PC-9 (cell line): Measurements from ENCODE around the gene IMMP2L. TPM values are rescaled to one million over a fixed set of nuclear protein-coding genes. Genes with fewer than 3 reads are reported as not detected.
"Not testable (repeated sequence)": the region's sequence is repeated elsewhere in the genome, so short reads cannot be mapped to it uniquely, and the experiment has no call there.

Experiments
- BruUV-seq: library from RNA; stranded (reverse); fragments of 400-500 nt; replicated peaks from 2 replicates; lab custom pipeline; 2021; lab: Mats Ljungman, UMichigan
- CTCF ChIA-PET: fragments of 300-600 bp; sonication (Branson Sonifier 250); formaldehyde crosslinking; loops from one replicate; lab custom pipeline; 2022; ENCODE audit warnings: antibody characterized with exemption; lab: Charles Lee
- POLR2A ChIA-PET: fragments of 300-600 bp; sonication (Branson Sonifier 250); formaldehyde crosslinking; loops from one replicate; lab custom pipeline; 2022; ENCODE audit warnings: antibody characterized with exemption; ENCODE audit not compliant: unreplicated experiment; lab: Charles Lee
- DNase-seq, 2 experiments: peaks; one replicate each; pipeline versions ENCODE4 v3.0.0 to v3.0.0-alpha.2; 2015 to 2022; ENCODE audit warnings: mixed read lengths in 1 of 2
- H2AFZ ChIP-seq: fragments of 200-600 bp; sonication (generic); 2 replicates; pipeline ENCODE4 v1.8.1; 2017; ENCODE audit warnings: antibody characterized with exemption
- H3F3A ChIP-seq: fragments of 200-600 bp; sonication (generic); 2 replicates; pipeline ENCODE4 v1.8.1; 2017; ENCODE audit warnings: antibody characterized with exemption, mild to moderate bottlenecking, low read depth; ENCODE audit not compliant: insufficient read depth
- H3K27ac ChIP-seq: fragments of 200-600 bp; sonication (generic); 2 replicates; pipeline ENCODE4 v1.6.1; 2016; ENCODE audit warnings: mixed run types
- H3K27me3 ChIP-seq: fragments of 200-600 bp; sonication (generic); 2 replicates; pipeline ENCODE4 v1.6.1; 2016; ENCODE audit warnings: low read depth, mixed run types; ENCODE audit not compliant: insufficient read depth
- H3K36me3 ChIP-seq: fragments of 200-600 bp; sonication (generic); 2 replicates; pipeline ENCODE4 v1.6.1; 2016; ENCODE audit warnings: low read depth, mixed run types
- H3K4me1 ChIP-seq: fragments of 200-600 bp; sonication (generic); replicated peaks from 2 replicates; pipeline ENCODE4 v1.6.1; 2016; ENCODE audit warnings: mixed run types; ENCODE audit not compliant: insufficient read depth
- H3K4me2 ChIP-seq: fragments of 200-600 bp; sonication (generic); 2 replicates; pipeline ENCODE4 v1.6.1; 2017; ENCODE audit warnings: mixed run types
- H3K4me3 ChIP-seq: fragments of 200-600 bp; sonication (generic); 2 replicates; pipeline ENCODE4 v1.6.1; 2016; ENCODE audit warnings: mixed run types
- H3K79me2 ChIP-seq: fragments of 200-600 bp; sonication (generic); 2 replicates; pipeline ENCODE4 v1.6.1; 2017; ENCODE audit warnings: low read depth, mixed run types
- H3K9me2 ChIP-seq: fragments of 200-600 bp; sonication (generic); 2 replicates; pipeline ENCODE4 v1.8.1; 2017; ENCODE audit warnings: mild to moderate bottlenecking; ENCODE audit not compliant: insufficient read depth
- H3K9me3 ChIP-seq: fragments of 200-600 bp; sonication (generic); 2 replicates; pipeline ENCODE4 v1.8.1; 2016; ENCODE audit warnings: low read depth; ENCODE audit not compliant: insufficient read depth
- H4K20me1 ChIP-seq: fragments of 200-600 bp; sonication (generic); 2 replicates; pipeline ENCODE4 v1.8.1; 2017; ENCODE audit not compliant: insufficient read depth
- CTCF ChIP-seq: fragments of 200-600 bp; sonication (generic); conservative IDR thresholded peaks from 2 replicates; pipeline ENCODE4 v1.6.1; 2017; ENCODE audit warnings: mixed run types, antibody characterized with exemption, mild to moderate bottlenecking, moderate library complexity
- EZH2 ChIP-seq: fragments of 200-600 bp; sonication (generic); IDR thresholded peaks from 2 replicates; pipeline ENCODE4 v1.8.0; 2017; ENCODE audit warnings: antibody characterized with exemption, low read depth
- intact Hi-C: fragments of 100-400 bp; cut with micrococcal nuclease; formaldehyde crosslinking; loops from one replicate; pipeline ENCODE4 v1.10.0; 2022; ENCODE audit not compliant: unreplicated experiment
- total RNA-seq: library from RNA; stranded (reverse); gene quantifications from 2 replicates; pipeline ENCODE4 v1.2.3, GENCODE V29; 2021

IMMP2L gene
- total RNA-seq, 1 experiment from 2014 or later: 40.5 TPM

- intact Hi-C loops: no loop called here
- Histone ChIP-seq H3K36me3 (no peaks in the 10 kb centered on the region), H3K79me2 (no peaks in the 10 kb centered on the region), H3K4me1 (no peaks in the 10 kb centered on the region), H3K9me2 (peaks cover 4% of the 10 kb centered on the region; the same call in 1 of the 2 replicates), H3K4me3 (no peak overlapping the region), H4K20me1 (no peaks in the 10 kb centered on the region), H3K9me3 (no peaks in the 10 kb centered on the region), H3K27ac (no peak overlapping the region), H3K4me2 (no peak overlapping the region), H3K27me3 (no peaks in the 10 kb centered on the region), H3F3A (no peaks in the 10 kb centered on the region), H2AFZ (no peak overlapping the region)
- CTCF ChIA-PET: no interaction called here
- POLR2A ChIA-PET: no interaction called here
- BruUV-seq: no TSS peak
- DNase-seq: no peak
- TF ChIP-seq EZH2: no peak
- no peak for TF ChIP-seq CTCF
Observed at GRCh38 chr7:111459757-111460280, 102.5 kb downstream of the IMMP2L start.

- DNase-seq: no peak
- ChIA-PET POLR2A (no interaction called here), CTCF (no interaction called here)
- no TSS peak for BruUV-seq
- Histone ChIP-seq H3K9me3 (no peaks in the 10 kb centered on the region), H3K79me2 (no peaks in the 10 kb centered on the region), H4K20me1 (no peaks in the 10 kb centered on the region), H3K4me1 (no peaks in the 10 kb centered on the region), H3K27me3 (no peaks in the 10 kb centered on the region), H3F3A (no peaks in the 10 kb centered on the region), H2AFZ (no peak overlapping the region), H3K27ac (no peak overlapping the region), H3K36me3 (no peaks in the 10 kb centered on the region), H3K4me3 (no peak overlapping the region), H3K9me2 (peaks cover 4% of the 10 kb centered on the region; the same call in 1 of the 2 replicates), H3K4me2 (no peak overlapping the region)
- TF ChIP-seq CTCF: no peak
- no peak for TF ChIP-seq EZH2
- intact Hi-C loops: no loop called here
Observed at GRCh38 chr7:111459065-111459756, 103.1 kb downstream of the IMMP2L start.

GRCh38 chr7:111450705-111451104 is 111.6 kb downstream of the IMMP2L start:
- H3K4me1 ChIP-seq, POLR2A ChIA-PET, H3K27me3 ChIP-seq, H3K9me3 ChIP-seq, H2AFZ ChIP-seq, H3K27ac ChIP-seq, BruUV-seq, H3K79me2 ChIP-seq, CTCF ChIA-PET, H3F3A ChIP-seq, H4K20me1 ChIP-seq, H3K36me3 ChIP-seq, DNase-seq, H3K4me2 ChIP-seq, intact Hi-C loops, H3K9me2 ChIP-seq, H3K4me3 ChIP-seq: not testable (repeated sequence)

GRCh38 chr7:111447502-111447901 is 114.8 kb downstream of the IMMP2L start:
- H3K36me3 ChIP-seq, H3K4me2 ChIP-seq, intact Hi-C loops, H3K79me2 ChIP-seq, CTCF ChIA-PET, H2AFZ ChIP-seq, H3F3A ChIP-seq, H3K9me3 ChIP-seq, H3K4me1 ChIP-seq, BruUV-seq, H3K4me3 ChIP-seq, H3K27me3 ChIP-seq, H3K27ac ChIP-seq, DNase-seq, H4K20me1 ChIP-seq, POLR2A ChIA-PET, H3K9me2 ChIP-seq: not testable (repeated sequence)
